ENCODE measurements around the gene BRDT.

Gene BRDT

GRCh38 chr1:91925644-91926435, 23.4 kb upstream of the BRDT start:
- H3K9ac ChIP-seq (ENCODE audit: insufficient read length): no peak overlapping the region
- H3K27ac ChIP-seq: no peak overlapping the region
- H3K36me3 ChIP-seq (ENCODE audit: insufficient read depth, low read length): no peaks in the 10 kb centered on the region
- no peaks in the 10 kb centered on the region for H3K9me3 ChIP-seq (ENCODE audit: low read depth, low read length)
- no peak overlapping the region for H3K4me3 ChIP-seq
- no peak for DNase-seq (ENCODE audit: low read depth, low spot score)
- no peak for TF ChIP-seq FOXP2 (optimal IDR thresholded peaks at IDR 0.05; ENCODE audit: control extremely low read depth, extremely low read length, insufficient read depth)
- no peak for TF ChIP-seq EZH2 (IDR thresholded peaks at IDR 0.05)
- no peak for TF ChIP-seq POLR2AphosphoS5 (IDR thresholded peaks at IDR 0.05; ENCODE audit: borderline replicate concordance, low read depth, low read length)

- H3K36me3 ChIP-seq (ENCODE audit: insufficient read depth, low read length): no peaks in the 10 kb centered on the region
- no peak overlapping the region for H3K4me3 ChIP-seq
- H3K9me3 ChIP-seq (ENCODE audit: low read depth, low read length): no peaks in the 10 kb centered on the region
- no peak for DNase-seq (ENCODE audit: low read depth, low spot score)
- TF ChIP-seq POLR2AphosphoS5 (IDR thresholded peaks at IDR 0.05; ENCODE audit: borderline replicate concordance, low read depth, low read length) (no peak), FOXP2 (optimal IDR thresholded peaks at IDR 0.05; ENCODE audit: control extremely low read depth, extremely low read length, insufficient read depth) (no peak), EZH2 (IDR thresholded peaks at IDR 0.05) (no peak)
- no peak overlapping the region for H3K9ac ChIP-seq (ENCODE audit: insufficient read length)
- H3K27ac ChIP-seq: no peak overlapping the region
These were observed 21.2 kb upstream of the BRDT start for GRCh38 chr1:91928026-91928425.

- no peak overlapping the region for H3K4me3 ChIP-seq
- no peak for TF ChIP-seq POLR2AphosphoS5 (IDR thresholded peaks at IDR 0.05; ENCODE audit: borderline replicate concordance, low read depth, low read length)
- no peak for TF ChIP-seq FOXP2 (optimal IDR thresholded peaks at IDR 0.05; ENCODE audit: control extremely low read depth, extremely low read length, insufficient read depth)
- no peak for TF ChIP-seq EZH2 (IDR thresholded peaks at IDR 0.05)
- DNase-seq (ENCODE audit: low read depth, low spot score): no peak
- H3K36me3 ChIP-seq (ENCODE audit: insufficient read depth, low read length): no peaks in the 10 kb centered on the region
- no peaks in the 10 kb centered on the region for H3K9me3 ChIP-seq (ENCODE audit: low read depth, low read length)
- no peak overlapping the region for H3K9ac ChIP-seq (ENCODE audit: insufficient read length)
- no peak overlapping the region for H3K27ac ChIP-seq
These were observed 20.0 kb upstream of the BRDT start for GRCh38 chr1:91929250-91929649.

GRCh38 chr1:91937613-91938012, 11.6 kb upstream of the BRDT start:
- Histone ChIP-seq H3K36me3 (ENCODE audit: insufficient read depth, low read length) (no peaks in the 10 kb centered on the region), H3K27ac (no peak overlapping the region), H3K9ac (ENCODE audit: insufficient read length) (no peak overlapping the region), H3K9me3 (ENCODE audit: low read depth, low read length) (no peaks in the 10 kb centered on the region), H3K4me3 (no peak overlapping the region)
- TF ChIP-seq POLR2AphosphoS5 (IDR thresholded peaks at IDR 0.05; ENCODE audit: borderline replicate concordance, low read depth, low read length): no peak
- no peak for TF ChIP-seq EZH2 (IDR thresholded peaks at IDR 0.05)
- no peak for TF ChIP-seq FOXP2 (optimal IDR thresholded peaks at IDR 0.05; ENCODE audit: control extremely low read depth, extremely low read length, insufficient read depth)
- no peak for DNase-seq (ENCODE audit: low read depth, low spot score)

GRCh38 chr1:91940496-91940895, 8.7 kb upstream of the BRDT start:
- Histone ChIP-seq H3K9me3 (ENCODE audit: low read depth, low read length) (no peaks in the 10 kb centered on the region), H3K9ac (ENCODE audit: insufficient read length) (no peak overlapping the region), H3K4me3 (no peak overlapping the region), H3K36me3 (ENCODE audit: insufficient read depth, low read length) (no peaks in the 10 kb centered on the region), H3K27ac (no peak overlapping the region)
- no peak for DNase-seq (ENCODE audit: low read depth, low spot score)
- TF ChIP-seq EZH2 (IDR thresholded peaks at IDR 0.05) (no peak), POLR2AphosphoS5 (IDR thresholded peaks at IDR 0.05; ENCODE audit: borderline replicate concordance, low read depth, low read length) (no peak), FOXP2 (optimal IDR thresholded peaks at IDR 0.05; ENCODE audit: control extremely low read depth, extremely low read length, insufficient read depth) (no peak)

GRCh38 chr1:91944087-91944486, 5.1 kb upstream of the BRDT start:
- Histone ChIP-seq H3K36me3 (ENCODE audit: insufficient read depth, low read length) (no peaks in the 10 kb centered on the region), H3K9me3 (ENCODE audit: low read depth, low read length) (no peaks in the 10 kb centered on the region), H3K9ac (ENCODE audit: insufficient read length) (no peak overlapping the region), H3K27ac (no peak overlapping the region), H3K4me3 (no peak overlapping the region)
- DNase-seq (ENCODE audit: low read depth, low spot score): no peak
- TF ChIP-seq FOXP2 (optimal IDR thresholded peaks at IDR 0.05; ENCODE audit: control extremely low read depth, extremely low read length, insufficient read depth) (no peak), POLR2AphosphoS5 (IDR thresholded peaks at IDR 0.05; ENCODE audit: borderline replicate concordance, low read depth, low read length) (no peak), EZH2 (IDR thresholded peaks at IDR 0.05) (no peak)

GRCh38 chr1:91948097-91948496, 1.1 kb upstream of the BRDT start:
- no peak for DNase-seq (ENCODE audit: low read depth, low spot score)
- Histone ChIP-seq H3K27ac (no peak overlapping the region), H3K9me3 (ENCODE audit: low read depth, low read length) (no peaks in the 10 kb centered on the region), H3K9ac (ENCODE audit: insufficient read length) (no peak overlapping the region), H3K4me3 (no peak overlapping the region), H3K36me3 (ENCODE audit: insufficient read depth, low read length) (no peaks in the 10 kb centered on the region)
- TF ChIP-seq POLR2AphosphoS5 (IDR thresholded peaks at IDR 0.05; ENCODE audit: borderline replicate concordance, low read depth, low read length) (no peak), EZH2 (IDR thresholded peaks at IDR 0.05) (no peak), FOXP2 (optimal IDR thresholded peaks at IDR 0.05; ENCODE audit: control extremely low read depth, extremely low read length, insufficient read depth) (no peak)

GRCh38 chr1:91948501-91949355, 473 bp upstream of the BRDT start:
- H3K4me3 ChIP-seq: no peak overlapping the region
- DNase-seq (ENCODE audit: low read depth, low spot score): no peak
- H3K9ac ChIP-seq (ENCODE audit: insufficient read length): no peak overlapping the region
- TF ChIP-seq FOXP2 (optimal IDR thresholded peaks at IDR 0.05; ENCODE audit: control extremely low read depth, extremely low read length, insufficient read depth): no peak
- no peak for TF ChIP-seq POLR2AphosphoS5 (IDR thresholded peaks at IDR 0.05; ENCODE audit: borderline replicate concordance, low read depth, low read length)
- TF ChIP-seq EZH2 (IDR thresholded peaks at IDR 0.05): no peak
- H3K36me3 ChIP-seq (ENCODE audit: insufficient read depth, low read length): no peaks in the 10 kb centered on the region
- no peaks in the 10 kb centered on the region for H3K9me3 ChIP-seq (ENCODE audit: low read depth, low read length)
- no peak overlapping the region for H3K27ac ChIP-seq

All from SK-N-MC (cell line).